22Rv1 (cell line): Measurements from ENCODE around the gene SPANXN4.

Source experiments
- H3K27ac ChIP-seq: fragments of 450-650 bp; 2 replicates; pipeline ENCODE4 v1.5.1; 2017
- CTCF ChIP-seq: fragments of 450-650 bp; IDR thresholded peaks from 2 replicates; pipeline ENCODE4 v1.5.1; 2017; ENCODE audit warnings: mild to moderate bottlenecking
- ZFX ChIP-seq: fragments of 450-650 bp; IDR thresholded peaks from 2 replicates; pipeline ENCODE4 v1.6.1; 2017; ENCODE audit warnings: antibody characterized with exemption, borderline replicate concordance

The SPANXN4 gene

GRCh38 chrX:143025628-143026027 lies at the start of gene SPANXN4:
Gene SPANXN4, plus strand, starts transcription at chrX:143025928. Its CDS starts 87 bp downstream, at chrX:143026015.
- TF ChIP-seq ZFX, result no peak
- TF ChIP-seq CTCF, result no peak
- H3K27ac ChIP-seq, result no peak within 1 kb of the TSS

GRCh38 chrX:142977128-142977914 lies 48.4 kb upstream of the SPANXN4 start:
- H3K27ac ChIP-seq, result no peak overlapping the region
- TF ChIP-seq ZFX (no peak), CTCF (no peak)

- no peak overlapping the region for H3K27ac ChIP-seq
- TF ChIP-seq ZFX (no peak), CTCF (no peak)
These were observed 47.5 kb upstream of the SPANXN4 start for GRCh38 chrX:142978130-142978684.

GRCh38 chrX:142982679-142983078 lies 43.0 kb upstream of the SPANXN4 start:
- H3K27ac ChIP-seq, result no peak overlapping the region
- TF ChIP-seq ZFX, result no peak
- no peak for TF ChIP-seq CTCF

- H3K27ac ChIP-seq, result no peak overlapping the region
- TF ChIP-seq CTCF (no peak), ZFX (no peak)
These were observed 30.7 kb upstream of the SPANXN4 start for GRCh38 chrX:142994988-142995387.

- TF ChIP-seq CTCF, result no peak
- no peak for TF ChIP-seq ZFX
These were observed 27.1 kb upstream of the SPANXN4 start for GRCh38 chrX:142998447-142999198.

More at GRCh38 chrX:142998447-142999198, 27.1 kb upstream of the SPANXN4 start:
- H3K27ac ChIP-seq, result no peak overlapping the region
